Activated T-cell treated with anti-CD3 and anti-CD28 coated beads for 48 hours (primary cell): ENCODE results near the gene NABP2.

Experiments
- DNase-seq: peaks from one replicate; pipeline ENCODE4 v3.0.0-alpha.2; 2020; ENCODE audit warnings: low read depth

Gene NABP2

GRCh38 chr12:56213878-56214277 lies 10.3 kb upstream of the NABP2 start:
- DNase-seq = no peak

DNA sequence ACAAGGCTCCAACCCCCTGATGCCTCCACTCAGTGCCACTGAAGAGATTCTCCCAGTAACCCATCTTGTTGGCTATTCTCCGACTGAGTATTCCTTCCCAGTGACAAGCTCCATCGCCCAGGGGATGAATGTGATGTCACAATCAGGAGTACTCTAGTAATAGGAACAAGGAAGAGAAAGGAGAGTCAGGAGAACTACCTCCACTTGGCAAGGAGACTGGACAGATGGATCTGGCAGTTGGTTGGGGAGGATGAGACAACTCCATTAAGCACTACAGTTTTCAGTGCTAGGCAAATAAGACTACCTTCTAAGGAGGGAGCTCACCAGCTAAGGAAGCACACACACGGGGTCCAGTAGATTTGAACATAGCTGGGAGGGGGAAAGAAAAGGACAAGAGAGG lies 7.7 kb upstream of the NABP2 start:
- no peak for DNase-seq

GRCh38 chr12:56219840-56220239 lies 4.3 kb upstream of the NABP2 start:
- no peak for DNase-seq

GRCh38 chr12:56220611-56221231 lies 3.4 kb upstream of the NABP2 start:
- DNase-seq = no peak

- peak; percentile 6 for DNase-seq
Observed at GRCh38 chr12:56221232-56221756, 2.8 kb upstream of the NABP2 start.

- DNase-seq = peak; percentile 87
Observed at GRCh38 chr12:56221757-56222530, 2.2 kb upstream of the NABP2 start, which contains the start of gene RNF41. RNF41 (minus strand) TSS chr12:56221922; CDS start chr12:56214047, 7,875 bp downstream.

- no peak for DNase-seq
Observed at GRCh38 chr12:56222531-56222895, 1.6 kb upstream of the NABP2 start.

DNA sequence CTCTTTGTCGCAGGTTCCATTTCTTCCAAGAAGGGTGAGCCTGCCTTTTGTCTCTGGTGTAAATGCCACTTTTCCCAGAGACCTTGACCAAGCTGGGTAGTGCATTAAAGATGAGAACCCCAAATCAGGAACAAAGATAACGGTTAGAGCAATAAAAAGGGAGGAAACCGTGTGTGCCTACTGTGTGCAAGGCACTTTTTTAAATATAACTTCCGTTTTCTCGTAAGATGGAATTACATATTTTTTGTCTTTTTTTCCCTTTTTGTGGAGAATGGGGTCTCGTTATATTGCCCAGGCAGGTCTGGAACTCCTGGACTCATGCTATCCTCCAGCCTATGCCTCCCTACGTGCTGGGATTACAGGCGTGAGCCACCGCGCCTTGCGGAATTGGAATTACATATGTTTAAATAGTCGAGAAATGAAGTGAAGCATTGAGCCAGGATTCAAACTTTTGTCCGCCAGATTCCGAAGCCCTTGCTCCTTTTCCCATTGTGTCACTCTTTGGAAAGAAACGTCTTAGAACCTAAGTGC lies 506 bp upstream of the NABP2 start:
- DNase-seq = no peak

GRCh38 chr12:56224954-56225353 lies 812 bp downstream of the NABP2 start:
- DNase-seq = no peak

DNA sequence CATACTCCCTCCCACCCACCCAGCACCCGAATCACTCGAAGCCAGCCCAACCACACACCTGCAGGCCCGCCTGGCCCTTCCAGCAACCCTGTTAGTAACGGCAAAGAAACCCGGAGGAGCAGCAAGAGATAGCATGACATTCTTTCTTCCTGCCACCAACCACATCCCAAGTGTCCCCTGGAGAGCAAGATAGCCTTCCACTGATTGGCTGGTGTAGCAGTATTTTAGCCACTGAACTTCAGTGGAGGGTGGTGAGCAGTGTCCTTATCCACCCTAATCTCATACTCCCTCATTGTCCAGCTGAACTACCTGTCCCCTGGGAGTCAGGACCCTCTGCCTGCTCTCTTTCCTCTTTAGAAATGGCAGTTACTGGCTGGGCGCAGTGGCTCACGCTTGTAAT lies 4.9 kb downstream of the NABP2 start:
- no peak for DNase-seq

- no peak for DNase-seq
Observed at GRCh38 chr12:56229916-56230431, 5.8 kb downstream of the NABP2 start, which contains the start of gene SLC39A5. SLC39A5 (plus strand) TSS chr12:56230051; CDS start chr12:56231275, 1,224 bp downstream.

- DNase-seq = no peak
Observed at GRCh38 chr12:56230432-56231183, 6.5 kb downstream of the NABP2 start.

DNA sequence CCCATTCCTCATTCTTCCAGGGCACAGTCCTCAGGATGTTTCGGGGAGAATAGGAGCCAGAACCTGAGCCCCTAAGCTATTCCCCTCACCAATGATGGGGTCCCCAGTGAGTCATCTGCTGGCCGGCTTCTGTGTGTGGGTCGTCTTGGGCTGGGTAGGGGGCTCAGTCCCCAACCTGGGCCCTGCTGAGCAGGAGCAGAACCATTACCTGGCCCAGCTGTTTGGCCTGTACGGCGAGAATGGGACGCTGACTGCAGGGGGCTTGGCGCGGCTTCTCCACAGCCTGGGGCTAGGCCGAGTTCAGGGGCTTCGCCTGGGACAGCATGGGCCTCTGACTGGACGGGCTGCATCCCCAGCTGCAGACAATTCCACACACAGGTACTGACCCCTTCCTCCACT lies 7.0 kb downstream of the NABP2 start:
- DNase-seq = no peak

DNA sequence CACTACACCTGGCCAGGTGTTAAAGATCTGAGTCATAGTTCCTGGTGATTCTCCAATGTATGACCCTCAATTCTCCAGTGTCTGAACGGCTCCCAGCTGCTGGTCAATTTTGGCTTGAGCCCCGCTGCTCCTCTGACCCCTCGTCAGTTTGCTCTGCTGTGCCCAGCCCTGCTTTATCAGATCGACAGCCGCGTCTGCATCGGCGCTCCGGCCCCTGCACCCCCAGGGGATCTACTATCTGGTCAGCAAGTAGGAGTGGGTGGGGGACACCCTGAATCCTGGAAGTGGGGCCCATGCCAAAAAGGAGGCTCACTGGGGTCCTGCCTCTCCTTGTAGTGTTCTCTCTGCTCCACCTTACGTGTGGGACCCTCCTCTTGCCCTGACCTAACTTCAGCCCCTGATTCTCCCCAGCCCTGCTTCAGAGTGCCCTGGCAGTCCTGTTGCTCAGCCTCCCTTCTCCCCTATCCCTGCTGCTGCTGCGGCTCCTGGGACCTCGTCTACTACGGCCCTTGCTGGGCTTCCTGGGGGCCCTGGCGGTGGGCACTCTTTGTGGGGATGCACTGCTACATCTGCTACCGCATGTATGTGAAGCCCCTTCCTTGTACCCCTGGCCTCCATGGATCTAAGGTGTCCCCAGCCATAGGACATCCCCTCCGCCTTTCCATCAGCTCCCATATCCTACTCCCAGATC lies 10.7 kb downstream of the NABP2 start:
- no peak for DNase-seq

DNA sequence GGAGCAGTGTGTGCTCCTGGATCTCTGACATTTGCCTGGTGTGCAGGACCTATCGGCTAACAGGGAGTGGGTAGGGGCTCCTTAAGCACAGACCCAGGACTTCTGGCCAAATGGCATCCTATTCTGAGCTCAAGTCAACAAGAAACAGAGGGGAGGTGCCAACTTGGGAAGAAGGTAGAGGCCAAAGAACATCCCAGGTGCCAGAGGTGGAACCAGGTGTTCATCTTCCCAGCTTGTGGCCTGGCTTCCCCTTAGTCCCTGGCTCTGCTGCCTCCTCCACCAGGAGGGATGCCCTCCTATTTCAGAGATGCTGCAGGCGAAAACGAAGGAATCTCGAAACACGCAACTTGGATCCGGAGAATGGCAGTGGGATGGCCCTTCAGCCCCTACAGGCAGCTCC lies 11.9 kb downstream of the NABP2 start:
- no peak for DNase-seq

DNA sequence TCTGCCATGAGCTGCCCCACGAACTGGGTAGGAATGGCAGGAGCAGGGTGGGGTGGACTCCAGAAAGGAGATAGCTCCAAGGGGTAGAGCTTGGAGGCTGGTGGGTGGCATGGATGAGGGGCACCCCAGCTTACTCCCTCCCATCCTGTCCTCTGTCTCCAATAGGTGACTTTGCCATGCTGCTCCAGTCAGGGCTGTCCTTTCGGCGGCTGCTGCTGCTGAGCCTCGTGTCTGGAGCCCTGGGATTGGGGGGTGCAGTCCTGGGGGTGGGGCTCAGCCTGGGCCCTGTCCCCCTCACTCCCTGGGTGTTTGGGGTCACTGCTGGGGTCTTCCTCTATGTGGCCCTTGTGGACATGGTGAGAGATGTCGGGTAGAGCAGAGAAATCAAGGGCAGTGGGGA lies 12.8 kb downstream of the NABP2 start:
- DNase-seq = no peak

- DNase-seq = no peak
Observed at GRCh38 chr12:56237552-56237951, 13.4 kb downstream of the NABP2 start.

DNA sequence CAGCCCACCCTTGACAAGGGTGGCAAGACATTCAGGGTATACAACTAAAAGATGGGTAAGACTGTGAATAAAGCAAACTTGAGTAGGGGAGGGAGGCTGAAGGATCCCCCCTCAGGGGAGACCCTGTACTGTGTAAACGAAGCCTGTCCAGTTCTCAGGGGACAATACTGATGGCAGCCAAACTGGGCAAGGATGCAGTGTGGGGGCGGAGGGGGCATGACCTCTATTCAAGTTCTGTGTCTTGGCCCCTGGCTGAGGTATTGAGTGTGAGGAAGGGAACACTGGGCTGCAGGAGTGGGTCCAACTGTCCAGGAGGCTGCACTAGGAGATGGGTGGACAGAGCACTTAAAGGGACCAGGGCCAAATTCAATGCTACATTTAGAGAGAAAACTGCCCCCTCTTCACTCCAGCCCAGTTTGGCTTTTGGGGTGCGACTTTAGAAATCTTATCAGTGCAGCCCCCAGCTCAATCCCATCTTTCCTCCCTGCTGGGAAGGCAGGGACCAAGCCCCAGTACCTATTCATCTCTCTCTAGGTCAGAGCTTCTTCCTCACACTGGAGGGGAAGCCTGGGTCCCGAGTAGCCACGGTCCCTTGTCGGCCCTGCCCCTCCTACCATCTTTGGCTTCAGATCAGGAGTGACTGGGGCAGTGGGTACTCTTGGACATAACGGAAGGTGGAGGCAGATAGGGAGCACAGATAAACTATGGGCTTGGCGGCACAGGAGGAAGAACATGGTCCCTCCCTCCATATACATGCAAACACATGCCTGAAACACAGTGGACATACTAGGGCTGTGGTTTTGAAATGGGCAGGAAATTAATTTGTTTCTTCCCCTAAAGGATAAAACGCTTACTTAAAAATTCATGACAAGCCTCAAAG lies 17.5 kb downstream of the NABP2 start:
- DNase-seq = no peak

DNA sequence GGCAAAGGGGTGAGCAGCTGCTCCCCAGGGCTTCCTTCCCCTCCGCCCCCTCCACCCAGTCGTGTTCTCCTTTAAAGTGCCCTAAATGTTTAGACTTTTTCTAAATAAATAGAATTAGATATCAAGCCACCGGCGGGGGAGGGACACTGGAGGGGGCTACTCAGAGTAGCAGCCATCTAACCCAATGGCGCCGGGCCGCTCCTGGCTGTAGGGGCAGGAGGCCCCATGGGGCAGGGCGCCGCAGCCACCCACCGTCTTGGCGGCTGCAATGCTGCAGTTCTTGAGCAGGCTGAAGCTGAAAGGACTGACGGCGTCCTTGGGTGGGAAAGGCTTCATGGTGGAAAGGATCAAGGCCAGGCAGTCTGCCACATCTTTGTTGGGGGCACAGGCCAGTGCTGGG lies 18.8 kb downstream of the NABP2 start:
- no peak for DNase-seq

DNA sequence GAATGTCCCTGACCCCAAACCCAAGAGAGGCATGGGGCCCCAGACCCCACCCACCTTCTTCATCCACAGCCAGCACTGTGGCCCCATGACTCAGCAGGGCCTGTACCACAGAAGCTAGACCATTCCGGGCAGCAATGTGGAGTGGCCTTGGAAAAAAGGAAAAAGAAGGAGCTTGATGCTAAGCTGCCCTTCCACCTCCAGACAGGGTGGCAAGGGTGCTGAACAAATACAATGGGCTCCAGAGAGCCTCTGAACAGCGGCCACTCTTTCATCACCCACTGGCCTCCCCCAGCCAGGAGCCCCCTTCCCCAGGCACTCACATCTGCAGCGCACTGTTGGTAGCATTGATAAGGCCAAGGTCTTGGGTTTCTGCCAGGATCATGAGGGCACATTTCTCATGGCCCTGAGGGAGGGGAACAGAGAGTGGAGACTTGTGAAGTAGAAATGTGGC lies 19.6 kb downstream of the NABP2 start:
- DNase-seq = no peak

DNA sequence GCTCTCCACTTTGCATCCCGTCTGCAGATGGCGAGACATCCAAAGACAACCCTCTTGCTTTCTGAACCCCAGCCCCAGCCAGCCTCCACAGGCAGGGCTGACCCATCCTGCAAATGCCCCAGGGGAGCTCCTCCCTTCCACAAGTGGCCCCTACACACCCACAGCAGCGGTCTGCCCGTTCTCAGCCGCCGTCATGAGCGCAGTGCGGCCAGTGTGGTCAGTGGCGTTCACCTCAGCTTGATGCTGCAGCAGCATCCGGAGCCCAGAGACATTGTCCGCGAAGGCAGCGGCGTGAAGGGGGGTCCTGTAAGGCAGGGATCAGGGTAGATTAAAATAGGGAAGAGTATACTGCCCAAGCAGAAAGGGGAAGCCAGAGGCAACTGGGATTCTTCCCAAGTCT lies 20.4 kb downstream of the NABP2 start:
- no peak for DNase-seq
